GM23338 (cell line): ENCODE measurements around the gene PAPOLG. TPM values are rescaled to one million over a fixed set of nuclear protein-coding genes. Genes with fewer than 3 reads are reported as not detected.

Source experiments
- ATAC-seq: fragments of 200-7000 bp; cut with Tn5 transposase; 3 replicates; pipeline ENCODE4 v1.9.1; 2020
- DNase-seq: peaks from one replicate; pipeline ENCODE4 v3.0.0-alpha.2; 2015; ENCODE audit warnings: low spot score
- H2AFZ ChIP-seq: fragments of 200-600 bp; sonication (generic); 2 replicates; pipeline ENCODE4 v1.8.0; 2016; ENCODE audit warnings: antibody characterized with exemption, mild to moderate bottlenecking, moderate library complexity
- H3F3A ChIP-seq: fragments of 200-600 bp; sonication (generic); replicated peaks from 2 replicates; pipeline ENCODE4 v1.8.0; 2017; ENCODE audit warnings: antibody characterized with exemption, mixed run types, low read depth
- H3K27ac ChIP-seq: fragments of 200-600 bp; sonication (generic); 2 replicates; pipeline ENCODE4 v1.6.1; 2016; ENCODE audit warnings: low read depth
- H3K27me3 ChIP-seq: fragments of 200-600 bp; sonication (generic); 2 replicates; pipeline ENCODE4 v1.8.0; 2016; ENCODE audit warnings: mild to moderate bottlenecking, mixed run types, moderate library complexity; ENCODE audit not compliant: insufficient read depth
- H3K36me3 ChIP-seq: fragments of 200-600 bp; sonication (generic); 2 replicates; pipeline ENCODE4 v1.8.0; 2016; ENCODE audit warnings: mild to moderate bottlenecking; ENCODE audit not compliant: insufficient read depth
- H3K4me1 ChIP-seq: fragments of 200-600 bp; sonication (generic); 2 replicates; pipeline ENCODE4 v1.8.0; 2016; ENCODE audit warnings: mild to moderate bottlenecking, moderate library complexity; ENCODE audit not compliant: insufficient read depth
- H3K4me2 ChIP-seq: fragments of 200-600 bp; sonication (generic); 2 replicates; pipeline ENCODE4 v1.7.1; 2017; ENCODE audit warnings: mixed run types
- H3K4me3 ChIP-seq: fragments of 200-600 bp; sonication (generic); 2 replicates; pipeline ENCODE4 v1.6.1; 2016; ENCODE audit warnings: mixed run types
- H3K79me2 ChIP-seq: fragments of 200-600 bp; sonication (generic); replicated peaks from 2 replicates; pipeline ENCODE4 v1.8.0; 2017; ENCODE audit warnings: mild to moderate bottlenecking; ENCODE audit not compliant: insufficient read depth
- H3K9me2 ChIP-seq: fragments of 200-600 bp; sonication (generic); 2 replicates; pipeline ENCODE4 v1.8.0; 2017; ENCODE audit not compliant: insufficient read depth
- H4K20me1 ChIP-seq: fragments of 200-600 bp; sonication (generic); replicated peaks from 2 replicates; pipeline ENCODE4 v1.8.0; 2017; ENCODE audit warnings: mild to moderate bottlenecking; ENCODE audit not compliant: insufficient read depth
- H3K27ac Mint-ChIP-seq: 2 replicates; pipeline ENCODE4 v1.8.0; 2020; ENCODE audit warnings: inconsistent platforms, mild to moderate bottlenecking, moderate library complexity, mixed read lengths
- H3K27me3 Mint-ChIP-seq: 3 replicates; pipeline ENCODE4 v1.8.0; 2022; ENCODE audit warnings: low read depth, mild to moderate bottlenecking, moderate library complexity, mixed read lengths, inconsistent platforms; ENCODE audit not compliant: insufficient read depth, poor library complexity
- H3K36me3 Mint-ChIP-seq: 3 replicates; pipeline ENCODE4 v1.8.0; 2021; ENCODE audit warnings: low read depth, mild to moderate bottlenecking, inconsistent platforms, moderate library complexity, mixed read lengths
- H3K4me1 Mint-ChIP-seq: 3 replicates; pipeline ENCODE4 v1.8.0; 2020; ENCODE audit warnings: mild to moderate bottlenecking, inconsistent platforms, mixed read lengths
- H3K4me3 Mint-ChIP-seq: 3 replicates; pipeline ENCODE4 v1.8.0; 2021; ENCODE audit warnings: moderate library complexity, mild to moderate bottlenecking, inconsistent platforms, mixed read lengths
- H3K9me3 Mint-ChIP-seq: 3 replicates; pipeline ENCODE4 v1.8.0; 2020; ENCODE audit warnings: moderate library complexity, mild to moderate bottlenecking, inconsistent platforms, mixed read lengths
- CREB1 ChIP-seq: fragments of 250-450 bp; sonication (Bioruptor Pico); IDR thresholded peaks from 2 replicates; pipeline ENCODE4 v1.5.0; 2020; ENCODE audit warnings: low read depth, mild to moderate bottlenecking, moderate library complexity
- POLR2AphosphoS5 ChIP-seq: IDR thresholded peaks from 2 replicates; pipeline ENCODE4 v1.6.1; 2016; ENCODE audit warnings: antibody characterized with exemption, low read depth
- STAT1 ChIP-seq: IDR thresholded peaks from one replicate; pipeline ENCODE4 v1.6.1; 2016; ENCODE audit warnings: antibody characterized with exemption; ENCODE audit not compliant: unreplicated experiment
- ZNF331 ChIP-seq: fragments of 250-450 bp; sonication (Bioruptor Pico); IDR thresholded peaks from 2 replicates; pipeline ENCODE4 v1.5.0; 2020; ENCODE audit warnings: low read depth, mild to moderate bottlenecking, moderate library complexity
- polyA plus RNA-seq: library from polyadenylated mRNA; unstranded; fragments of >200 nt; fragmentation: Nextera tagmentation; extraction: Ambion mirVana; gene quantifications from 2 replicates; pipeline ENCODE4 v1.2.1, GENCODE V29; 2016
- total RNA-seq: library from RNA; depleted of rRNA; stranded (reverse); fragments of >200 nt; shearing (Covaris generic); gene quantifications from 2 replicates; pipeline ENCODE4 v1.2.3, GENCODE V29; 2014
- TF ChIP-seq, protein P1 (sequence below): fragments of 250-450 bp; sonication (Bioruptor Pico); IDR thresholded peaks from 2 replicates; pipeline ENCODE4 v1.5.0; 2020; ENCODE audit warnings: mild to moderate bottlenecking, moderate library complexity
- TF ChIP-seq, protein P2 (sequence below), 2 experiments: fragments of 200-600 bp in 1 of 2; sonication (generic) in 1 of 2; conservative IDR thresholded peaks; 2 replicates each; pipeline versions ENCODE4 v1.5.1 to v1.6.1; 2016 to 2017; ENCODE audit warnings: antibody characterized with exemption in 2 of 2, low read depth in 2 of 2, mild to moderate bottlenecking in 2 of 2, moderate library complexity in 1 of 2

Gene PAPOLG
- total and polyA plus RNA-seq, 2 experiments from 2014 or later = 13.8 to 31.2 TPM

- TF ChIP-seq, protein P1, sequence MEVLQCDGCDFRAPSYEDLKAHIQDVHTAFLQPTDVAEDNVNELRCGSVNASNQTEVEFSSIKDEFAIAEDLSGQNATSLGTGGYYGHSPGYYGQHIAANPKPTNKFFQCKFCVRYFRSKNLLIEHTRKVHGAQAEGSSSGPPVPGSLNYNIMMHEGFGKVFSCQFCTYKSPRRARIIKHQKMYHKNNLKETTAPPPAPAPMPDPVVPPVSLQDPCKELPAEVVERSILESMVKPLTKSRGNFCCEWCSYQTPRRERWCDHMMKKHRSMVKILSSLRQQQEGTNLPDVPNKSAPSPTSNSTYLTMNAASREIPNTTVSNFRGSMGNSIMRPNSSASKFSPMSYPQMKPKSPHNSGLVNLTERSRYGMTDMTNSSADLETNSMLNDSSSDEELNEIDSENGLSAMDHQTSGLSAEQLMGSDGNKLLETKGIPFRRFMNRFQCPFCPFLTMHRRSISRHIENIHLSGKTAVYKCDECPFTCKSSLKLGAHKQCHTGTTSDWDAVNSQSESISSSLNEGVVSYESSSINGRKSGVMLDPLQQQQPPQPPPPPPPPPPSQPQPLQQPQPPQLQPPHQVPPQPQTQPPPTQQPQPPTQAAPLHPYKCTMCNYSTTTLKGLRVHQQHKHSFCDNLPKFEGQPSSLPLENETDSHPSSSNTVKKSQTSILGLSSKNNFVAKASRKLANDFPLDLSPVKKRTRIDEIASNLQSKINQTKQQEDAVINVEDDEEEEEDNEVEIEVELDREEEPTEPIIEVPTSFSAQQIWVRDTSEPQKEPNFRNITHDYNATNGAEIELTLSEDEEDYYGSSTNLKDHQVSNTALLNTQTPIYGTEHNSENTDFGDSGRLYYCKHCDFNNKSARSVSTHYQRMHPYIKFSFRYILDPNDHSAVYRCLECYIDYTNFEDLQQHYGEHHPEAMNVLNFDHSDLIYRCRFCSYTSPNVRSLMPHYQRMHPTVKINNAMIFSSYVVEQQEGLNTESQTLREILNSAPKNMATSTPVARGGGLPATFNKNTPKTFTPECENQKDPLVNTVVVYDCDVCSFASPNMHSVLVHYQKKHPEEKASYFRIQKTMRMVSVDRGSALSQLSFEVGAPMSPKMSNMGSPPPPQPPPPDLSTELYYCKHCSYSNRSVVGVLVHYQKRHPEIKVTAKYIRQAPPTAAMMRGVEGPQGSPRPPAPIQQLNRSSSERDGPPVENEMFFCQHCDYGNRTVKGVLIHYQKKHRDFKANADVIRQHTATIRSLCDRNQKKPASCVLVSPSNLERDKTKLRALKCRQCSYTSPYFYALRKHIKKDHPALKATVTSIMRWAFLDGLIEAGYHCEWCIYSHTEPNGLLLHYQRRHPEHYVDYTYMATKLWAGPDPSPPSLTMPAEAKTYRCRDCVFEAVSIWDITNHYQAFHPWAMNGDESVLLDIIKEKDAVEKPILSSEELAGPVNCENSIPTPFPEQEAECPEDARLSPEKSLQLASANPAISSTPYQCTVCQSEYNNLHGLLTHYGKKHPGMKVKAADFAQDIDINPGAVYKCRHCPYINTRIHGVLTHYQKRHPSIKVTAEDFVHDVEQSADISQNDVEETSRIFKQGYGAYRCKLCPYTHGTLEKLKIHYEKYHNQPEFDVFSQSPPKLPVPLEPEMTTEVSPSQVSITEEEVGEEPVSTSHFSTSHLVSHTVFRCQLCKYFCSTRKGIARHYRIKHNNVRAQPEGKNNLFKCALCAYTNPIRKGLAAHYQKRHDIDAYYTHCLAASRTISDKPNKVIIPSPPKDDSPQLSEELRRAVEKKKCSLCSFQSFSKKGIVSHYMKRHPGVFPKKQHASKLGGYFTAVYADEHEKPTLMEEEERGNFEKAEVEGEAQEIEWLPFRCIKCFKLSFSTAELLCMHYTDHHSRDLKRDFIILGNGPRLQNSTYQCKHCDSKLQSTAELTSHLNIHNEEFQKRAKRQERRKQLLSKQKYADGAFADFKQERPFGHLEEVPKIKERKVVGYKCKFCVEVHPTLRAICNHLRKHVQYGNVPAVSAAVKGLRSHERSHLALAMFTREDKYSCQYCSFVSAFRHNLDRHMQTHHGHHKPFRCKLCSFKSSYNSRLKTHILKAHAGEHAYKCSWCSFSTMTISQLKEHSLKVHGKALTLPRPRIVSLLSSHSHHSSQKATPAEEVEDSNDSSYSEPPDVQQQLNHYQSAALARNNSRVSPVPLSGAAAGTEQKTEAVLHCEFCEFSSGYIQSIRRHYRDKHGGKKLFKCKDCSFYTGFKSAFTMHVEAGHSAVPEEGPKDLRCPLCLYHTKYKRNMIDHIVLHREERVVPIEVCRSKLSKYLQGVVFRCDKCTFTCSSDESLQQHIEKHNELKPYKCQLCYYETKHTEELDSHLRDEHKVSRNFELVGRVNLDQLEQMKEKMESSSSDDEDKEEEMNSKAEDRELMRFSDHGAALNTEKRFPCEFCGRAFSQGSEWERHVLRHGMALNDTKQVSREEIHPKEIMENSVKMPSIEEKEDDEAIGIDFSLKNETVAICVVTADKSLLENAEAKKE (CRISPR knock-in tag) = no peak
Observed at GRCh38 chr2:60745761-60746160, 10.3 kb upstream of the PAPOLG start (continued).

DNA sequence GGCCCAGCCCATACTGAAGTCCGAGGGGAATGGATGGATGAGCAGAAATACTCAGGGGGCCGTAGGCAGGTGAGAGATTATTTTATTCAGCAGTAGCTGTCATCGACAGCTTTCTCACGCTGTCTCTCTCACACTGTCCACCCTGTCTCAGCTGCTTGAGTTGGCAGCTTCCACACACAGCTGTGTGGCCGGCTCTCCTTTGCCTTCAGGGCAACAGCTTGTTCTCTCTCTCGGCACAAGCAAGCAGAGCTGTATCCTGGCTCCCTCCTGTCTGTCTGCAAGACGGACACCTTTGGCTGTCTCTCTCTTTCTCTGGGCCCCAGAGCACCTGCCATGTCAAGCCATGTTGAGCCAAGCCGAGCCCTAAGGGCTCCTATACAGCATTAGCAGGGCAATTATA, 9.8 kb upstream of the PAPOLG start:
- no peak overlapping the region for H3K4me3 ChIP-seq
- H2AFZ ChIP-seq = no peak overlapping the region
- H3K27ac Mint-ChIP-seq = no peak overlapping the region
- no peaks in the 10 kb centered on the region; the same call in 1 of the 2 replicates for H3K4me1 ChIP-seq
- H3F3A ChIP-seq = no peaks in the 10 kb centered on the region
- H3K9me3 Mint-ChIP-seq = no peaks in the 10 kb centered on the region
- H3K4me2 ChIP-seq = no peak overlapping the region
- H4K20me1 ChIP-seq = no peaks in the 10 kb centered on the region
- peaks cover 13% of the 10 kb centered on the region; the same call in 2 of the 3 replicates for H3K4me1 Mint-ChIP-seq
- H3K27me3 Mint-ChIP-seq = peaks cover 19% of the 10 kb centered on the region
- no peaks in the 10 kb centered on the region for H3K79me2 ChIP-seq
- no peaks in the 10 kb centered on the region for H3K36me3 ChIP-seq
- DNase-seq (no peak), ATAC-seq (no peak)
- H3K9me2 ChIP-seq = no peaks in the 10 kb centered on the region
- no peaks in the 10 kb centered on the region for H3K36me3 Mint-ChIP-seq
- H3K27ac ChIP-seq = no peak overlapping the region
- no peaks in the 10 kb centered on the region for H3K27me3 ChIP-seq
- H3K4me3 Mint-ChIP-seq = no peak overlapping the region
- TF ChIP-seq STAT1 (no peak), CREB1 (no peak), ZNF331 (no peak), POLR2AphosphoS5 (no peak)
- TF ChIP-seq, protein P1 (CRISPR knock-in tag) = no peak
- TF ChIP-seq, protein P2, sequence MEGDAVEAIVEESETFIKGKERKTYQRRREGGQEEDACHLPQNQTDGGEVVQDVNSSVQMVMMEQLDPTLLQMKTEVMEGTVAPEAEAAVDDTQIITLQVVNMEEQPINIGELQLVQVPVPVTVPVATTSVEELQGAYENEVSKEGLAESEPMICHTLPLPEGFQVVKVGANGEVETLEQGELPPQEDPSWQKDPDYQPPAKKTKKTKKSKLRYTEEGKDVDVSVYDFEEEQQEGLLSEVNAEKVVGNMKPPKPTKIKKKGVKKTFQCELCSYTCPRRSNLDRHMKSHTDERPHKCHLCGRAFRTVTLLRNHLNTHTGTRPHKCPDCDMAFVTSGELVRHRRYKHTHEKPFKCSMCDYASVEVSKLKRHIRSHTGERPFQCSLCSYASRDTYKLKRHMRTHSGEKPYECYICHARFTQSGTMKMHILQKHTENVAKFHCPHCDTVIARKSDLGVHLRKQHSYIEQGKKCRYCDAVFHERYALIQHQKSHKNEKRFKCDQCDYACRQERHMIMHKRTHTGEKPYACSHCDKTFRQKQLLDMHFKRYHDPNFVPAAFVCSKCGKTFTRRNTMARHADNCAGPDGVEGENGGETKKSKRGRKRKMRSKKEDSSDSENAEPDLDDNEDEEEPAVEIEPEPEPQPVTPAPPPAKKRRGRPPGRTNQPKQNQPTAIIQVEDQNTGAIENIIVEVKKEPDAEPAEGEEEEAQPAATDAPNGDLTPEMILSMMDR (conservative IDR thresholded peaks at IDR 0.05; ENCODE audit: low read depth in 2 of 2) = no peak
